Neural progenitor cell (in vitro differentiated cells): ENCODE measurements around the gene MOCS2. TPM values are rescaled to one million over a fixed set of nuclear protein-coding genes. Genes with fewer than 3 reads are reported as not detected.

Experiments used
- DNase-seq: peaks from one replicate; pipeline ENCODE4 v3.0.0-alpha.2; 2016; ENCODE audit warnings: low spot score
- H2AFZ ChIP-seq: fragments of 200-600 bp; sonication (generic); replicated peaks from 2 replicates; pipeline ENCODE4 v1.6.1; 2016; ENCODE audit warnings: antibody characterized with exemption
- H3F3A ChIP-seq: fragments of 200-600 bp; sonication (generic); 2 replicates; pipeline ENCODE4 v1.6.1; 2016; ENCODE audit warnings: antibody characterized with exemption, low read depth
- H3K27ac ChIP-seq: fragments of 200-600 bp; sonication (generic); 2 replicates; pipeline ENCODE4 v1.5.1; 2016; ENCODE audit warnings: mild to moderate bottlenecking
- H3K27me3 ChIP-seq: fragments of 200-600 bp; sonication (generic); 2 replicates; pipeline ENCODE4 v1.6.1; 2016; ENCODE audit warnings: mild to moderate bottlenecking, moderate library complexity
- H3K36me3 ChIP-seq: fragments of 200-600 bp; sonication (generic); 2 replicates; pipeline ENCODE4 v1.5.1; 2016
- H3K4me1 ChIP-seq: fragments of 200-600 bp; sonication (generic); 2 replicates; pipeline ENCODE4 v1.6.1; 2016; ENCODE audit warnings: mixed run types
- H3K4me2 ChIP-seq: fragments of 200-600 bp; sonication (generic); 2 replicates; pipeline ENCODE4 v1.6.1; 2016
- H3K4me3 ChIP-seq: fragments of 200-600 bp; sonication (generic); 2 replicates; pipeline ENCODE4 v1.5.1; 2016
- H3K79me2 ChIP-seq: fragments of 200-600 bp; sonication (generic); 2 replicates; pipeline ENCODE4 v1.6.1; 2016; ENCODE audit warnings: low read depth
- H3K9ac ChIP-seq: fragments of 200-600 bp; sonication (generic); 2 replicates; pipeline ENCODE4 v1.6.1; 2016
- H3K9me3 ChIP-seq: fragments of 200-600 bp; sonication (generic); 2 replicates; pipeline ENCODE4 v1.5.1; 2016; ENCODE audit warnings: low read depth
- H4K20me1 ChIP-seq: fragments of 200-600 bp; sonication (generic); 2 replicates; pipeline ENCODE4 v1.6.1; 2016; ENCODE audit warnings: low read depth
- H3K27ac Mint-ChIP-seq: 3 replicates; pipeline ENCODE4 v1.8.0; 2021; ENCODE audit warnings: mixed read lengths
- H3K27me3 Mint-ChIP-seq: 2 replicates; pipeline ENCODE4 v1.8.0; 2022; ENCODE audit warnings: low read depth, mild to moderate bottlenecking, inconsistent platforms, moderate library complexity, mixed read lengths; ENCODE audit not compliant: insufficient read depth
- H3K36me3 Mint-ChIP-seq: 3 replicates; pipeline ENCODE4 v1.8.0; 2021; ENCODE audit warnings: mixed read lengths
- H3K4me1 Mint-ChIP-seq: 3 replicates; pipeline ENCODE4 v1.8.0; 2021; ENCODE audit warnings: mixed read lengths
- H3K4me3 Mint-ChIP-seq: 3 replicates; pipeline ENCODE4 v1.8.0; 2021; ENCODE audit warnings: mild to moderate bottlenecking, moderate library complexity, mixed read lengths
- H3K9me3 Mint-ChIP-seq: 3 replicates; pipeline ENCODE4 v1.8.0; 2020; ENCODE audit warnings: mixed read lengths
- EZH2 ChIP-seq: fragments of 200-600 bp; sonication (generic); IDR thresholded peaks from 2 replicates; pipeline ENCODE4 v1.6.1; 2017; ENCODE audit warnings: antibody characterized with exemption, mild to moderate bottlenecking, moderate library complexity
- EZH2phosphoT487 ChIP-seq: fragments of 200-600 bp; sonication (generic); IDR thresholded peaks from 2 replicates; pipeline ENCODE4 v1.6.1; 2017; ENCODE audit warnings: antibody characterized with exemption
- total RNA-seq: library from RNA; depleted of rRNA; stranded (reverse); fragments of >200 nt; gene quantifications from 2 replicates; pipeline ENCODE4 v1.2.3, GENCODE V29; 2015; ENCODE audit warnings: low replicate concordance
- TF ChIP-seq, protein P1 (sequence below): fragments of 200-600 bp; sonication (generic); IDR thresholded peaks from 2 replicates; pipeline ENCODE4 v1.5.1; 2017; ENCODE audit warnings: antibody characterized with exemption, mild to moderate bottlenecking

Gene MOCS2
- total RNA-seq, 1 donor from 2014 or later = 34.7 TPM

DNA sequence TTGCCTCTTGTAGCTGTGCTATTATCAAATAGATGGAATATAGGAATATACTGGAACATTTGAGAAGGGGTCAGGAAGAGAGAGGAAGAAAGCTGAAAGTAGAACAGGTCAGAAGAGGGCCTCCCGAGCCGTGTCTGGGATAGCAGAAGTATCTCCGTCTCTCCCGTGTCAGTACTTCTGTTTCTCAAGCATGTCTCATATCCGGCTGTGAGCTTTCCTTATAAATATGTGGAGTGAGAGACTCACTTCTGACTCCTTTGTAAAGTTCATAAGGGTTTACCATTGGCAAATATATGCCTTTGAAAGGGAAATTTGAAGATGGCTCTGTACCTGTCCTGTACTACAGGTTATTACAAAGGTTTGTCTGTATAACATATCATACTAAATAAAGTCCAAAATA is 50.3 kb downstream of the MOCS2 start:
- Mint-ChIP-seq H3K36me3 (peaks cover 6% of the 10 kb centered on the region), H3K4me3 (no peak overlapping the region), H3K27me3 (no peaks in the 10 kb centered on the region), H3K27ac (no peak overlapping the region), H3K9me3 (no peaks in the 10 kb centered on the region), H3K4me1 (peaks cover 2% of the 10 kb centered on the region)
- no peak for TF ChIP-seq EZH2phosphoT487
- TF ChIP-seq EZH2 = no peak
- TF ChIP-seq, protein P1, sequence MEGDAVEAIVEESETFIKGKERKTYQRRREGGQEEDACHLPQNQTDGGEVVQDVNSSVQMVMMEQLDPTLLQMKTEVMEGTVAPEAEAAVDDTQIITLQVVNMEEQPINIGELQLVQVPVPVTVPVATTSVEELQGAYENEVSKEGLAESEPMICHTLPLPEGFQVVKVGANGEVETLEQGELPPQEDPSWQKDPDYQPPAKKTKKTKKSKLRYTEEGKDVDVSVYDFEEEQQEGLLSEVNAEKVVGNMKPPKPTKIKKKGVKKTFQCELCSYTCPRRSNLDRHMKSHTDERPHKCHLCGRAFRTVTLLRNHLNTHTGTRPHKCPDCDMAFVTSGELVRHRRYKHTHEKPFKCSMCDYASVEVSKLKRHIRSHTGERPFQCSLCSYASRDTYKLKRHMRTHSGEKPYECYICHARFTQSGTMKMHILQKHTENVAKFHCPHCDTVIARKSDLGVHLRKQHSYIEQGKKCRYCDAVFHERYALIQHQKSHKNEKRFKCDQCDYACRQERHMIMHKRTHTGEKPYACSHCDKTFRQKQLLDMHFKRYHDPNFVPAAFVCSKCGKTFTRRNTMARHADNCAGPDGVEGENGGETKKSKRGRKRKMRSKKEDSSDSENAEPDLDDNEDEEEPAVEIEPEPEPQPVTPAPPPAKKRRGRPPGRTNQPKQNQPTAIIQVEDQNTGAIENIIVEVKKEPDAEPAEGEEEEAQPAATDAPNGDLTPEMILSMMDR = no peak
- H3K27me3 ChIP-seq = no peaks in the 10 kb centered on the region
- no peaks in the 10 kb centered on the region for H4K20me1 ChIP-seq
- no peak overlapping the region for H2AFZ ChIP-seq
- H3K79me2 ChIP-seq = no peaks in the 10 kb centered on the region
- no peaks in the 10 kb centered on the region for H3K9me3 ChIP-seq
- H3K27ac ChIP-seq = no peak overlapping the region
- H3F3A ChIP-seq = no peaks in the 10 kb centered on the region
- no peak overlapping the region for H3K9ac ChIP-seq
- no peak overlapping the region for H3K4me3 ChIP-seq
- no peaks in the 10 kb centered on the region for H3K36me3 ChIP-seq
- H3K4me2 ChIP-seq = no peak overlapping the region
- DNase-seq = no peak
- no peaks in the 10 kb centered on the region for H3K4me1 ChIP-seq

DNA sequence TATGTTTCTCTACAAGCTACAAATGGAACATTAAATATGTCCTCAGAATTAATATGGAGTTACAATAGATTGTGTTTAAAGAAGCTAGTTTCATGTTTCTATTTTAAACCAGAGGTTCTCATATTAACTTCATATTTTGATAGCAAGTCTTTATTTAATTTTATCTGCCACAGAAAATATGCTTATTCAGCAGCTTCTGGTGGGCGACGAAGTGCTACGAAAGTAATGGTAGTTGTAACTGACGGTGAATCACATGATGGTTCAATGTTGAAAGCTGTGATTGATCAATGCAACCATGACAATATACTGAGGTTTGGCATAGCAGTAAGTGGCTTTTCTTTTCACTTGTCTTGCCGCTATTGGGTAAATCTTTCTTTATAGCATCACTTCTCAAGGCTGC is 54.2 kb downstream of the MOCS2 start:
- H3K4me3 Mint-ChIP-seq = no peak overlapping the region

DNA sequence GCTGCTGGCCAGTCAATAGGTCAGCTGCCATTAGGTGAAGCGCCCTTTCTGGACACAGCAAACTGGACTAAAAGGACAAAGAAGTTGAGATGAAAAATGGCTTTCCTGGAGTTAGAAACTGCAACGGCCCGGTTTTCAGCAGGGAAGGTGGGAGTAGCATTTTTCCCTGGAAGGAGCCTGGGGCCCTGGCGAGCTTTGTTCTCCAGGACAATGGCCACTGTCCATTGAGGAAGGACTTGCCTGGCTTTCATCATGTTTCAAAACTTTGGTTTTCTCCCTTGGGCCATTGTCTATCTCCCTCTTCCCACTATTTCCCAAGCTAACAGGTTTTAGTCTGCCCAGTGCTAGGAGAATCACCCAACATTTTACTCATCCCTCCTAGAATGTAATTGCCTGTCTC is 56.2 kb downstream of the MOCS2 start:
- H3K27me3 Mint-ChIP-seq = no peaks in the 10 kb centered on the region
- H3F3A ChIP-seq = no peaks in the 10 kb centered on the region
- H2AFZ ChIP-seq = peak overlapping the region; percentile 91
- H3K4me1 ChIP-seq = peaks cover 13% of the 10 kb centered on the region
- no peak overlapping the region for H3K27ac Mint-ChIP-seq
- no peaks in the 10 kb centered on the region for H3K79me2 ChIP-seq
- no peak overlapping the region for H3K4me3 Mint-ChIP-seq
- H3K36me3 ChIP-seq = no peaks in the 10 kb centered on the region
- no peaks in the 10 kb centered on the region for H4K20me1 ChIP-seq
- peak; percentile 54 for DNase-seq
- H3K4me2 ChIP-seq = peak overlapping the region; percentile 31
- H3K4me1 Mint-ChIP-seq = no peaks in the 10 kb centered on the region
- no peaks in the 10 kb centered on the region for H3K27me3 ChIP-seq
- H3K9me3 ChIP-seq = no peaks in the 10 kb centered on the region
- peaks cover 1% of the 10 kb centered on the region for H3K36me3 Mint-ChIP-seq
- no peak for TF ChIP-seq EZH2phosphoT487
- TF ChIP-seq EZH2 = no peak
- TF ChIP-seq, protein P1 = no peak
- H3K9me3 Mint-ChIP-seq = no peaks in the 10 kb centered on the region
- H3K9ac ChIP-seq = no peak overlapping the region
- no peak overlapping the region for H3K27ac ChIP-seq
- no peak overlapping the region for H3K4me3 ChIP-seq

More for the DNA sequence above, 54.2 kb downstream of the MOCS2 start:
- Histone ChIP-seq H2AFZ (no peak overlapping the region), H3K4me1 (peaks cover 13% of the 10 kb centered on the region), H3F3A (no peaks in the 10 kb centered on the region), H3K27ac (no peak overlapping the region), H3K4me3 (no peak overlapping the region), H4K20me1 (no peaks in the 10 kb centered on the region), H3K36me3 (no peaks in the 10 kb centered on the region), H3K4me2 (no peak overlapping the region), H3K79me2 (no peaks in the 10 kb centered on the region), H3K9me3 (no peaks in the 10 kb centered on the region), H3K9ac (no peak overlapping the region), H3K27me3 (no peaks in the 10 kb centered on the region)
- Mint-ChIP-seq H3K27ac (no peak overlapping the region), H3K27me3 (no peaks in the 10 kb centered on the region), H3K36me3 (peaks cover 6% of the 10 kb centered on the region), H3K9me3 (no peaks in the 10 kb centered on the region), H3K4me1 (no peaks in the 10 kb centered on the region)
- DNase-seq = no peak
- no peak for TF ChIP-seq EZH2
- TF ChIP-seq, protein P1 = no peak
- no peak for TF ChIP-seq EZH2phosphoT487
